Iris pigment epithelial cell (primary cell): ENCODE results near the gene ZDHHC18.

Experiments
- DNase-seq: peaks from one replicate; pipeline ENCODE4 v3.0.0-alpha.2; 2011; ENCODE audit warnings: low read depth

The ZDHHC18 gene, protein sequence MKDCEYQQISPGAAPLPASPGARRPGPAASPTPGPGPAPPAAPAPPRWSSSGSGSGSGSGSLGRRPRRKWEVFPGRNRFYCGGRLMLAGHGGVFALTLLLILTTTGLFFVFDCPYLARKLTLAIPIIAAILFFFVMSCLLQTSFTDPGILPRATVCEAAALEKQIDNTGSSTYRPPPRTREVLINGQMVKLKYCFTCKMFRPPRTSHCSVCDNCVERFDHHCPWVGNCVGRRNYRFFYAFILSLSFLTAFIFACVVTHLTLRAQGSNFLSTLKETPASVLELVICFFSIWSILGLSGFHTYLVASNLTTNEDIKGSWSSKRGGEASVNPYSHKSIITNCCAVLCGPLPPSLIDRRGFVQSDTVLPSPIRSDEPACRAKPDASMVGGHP

DNA sequence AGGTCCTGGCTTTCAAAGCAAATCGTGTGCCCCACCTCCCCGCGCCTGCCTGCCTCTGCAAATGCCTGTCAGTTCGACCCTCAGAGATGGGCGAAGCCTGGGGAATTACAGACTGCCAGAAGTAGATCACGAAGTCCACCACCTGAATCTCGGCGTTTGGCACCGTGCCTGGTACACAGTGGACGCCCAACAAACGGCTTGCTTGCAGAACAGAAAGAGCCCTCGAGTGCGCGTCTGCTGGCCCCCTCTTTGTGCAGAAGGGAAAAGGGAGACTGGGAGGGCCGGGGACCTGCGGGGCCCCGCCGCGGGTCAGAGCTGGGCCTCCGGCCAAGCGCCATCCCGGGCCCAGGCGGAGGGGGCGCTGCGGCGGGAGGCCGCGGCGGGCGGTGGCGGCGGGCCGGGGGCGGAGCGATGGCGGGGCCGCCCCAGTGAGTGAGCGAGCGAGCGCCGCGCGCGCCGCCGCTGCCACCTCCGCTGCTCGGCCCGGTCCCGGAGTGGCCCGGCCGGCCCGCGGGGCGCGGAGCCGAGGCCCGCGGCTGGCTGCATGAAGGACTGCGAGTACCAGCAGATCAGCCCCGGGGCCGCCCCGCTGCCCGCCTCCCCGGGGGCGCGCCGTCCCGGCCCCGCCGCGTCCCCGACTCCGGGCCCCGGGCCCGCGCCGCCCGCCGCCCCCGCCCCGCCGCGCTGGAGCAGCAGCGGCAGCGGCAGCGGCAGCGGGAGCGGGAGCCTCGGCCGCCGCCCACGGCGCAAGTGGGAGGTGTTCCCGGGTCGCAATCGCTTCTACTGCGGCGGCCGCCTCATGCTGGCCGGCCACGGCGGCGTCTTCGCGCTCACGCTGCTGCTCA, at the start of gene ZDHHC18:
TSS of gene ZDHHC18 (plus strand) at position 428 of the 845 bp plus-strand sequence. CDS start at position 545, 117 bp downstream.
- DNase-seq = peak; percentile 38

- DNase-seq = no peak
These were observed 47.3 kb upstream of the ZDHHC18 start for GRCh38 chr1:26779098-26779668.

DNA sequence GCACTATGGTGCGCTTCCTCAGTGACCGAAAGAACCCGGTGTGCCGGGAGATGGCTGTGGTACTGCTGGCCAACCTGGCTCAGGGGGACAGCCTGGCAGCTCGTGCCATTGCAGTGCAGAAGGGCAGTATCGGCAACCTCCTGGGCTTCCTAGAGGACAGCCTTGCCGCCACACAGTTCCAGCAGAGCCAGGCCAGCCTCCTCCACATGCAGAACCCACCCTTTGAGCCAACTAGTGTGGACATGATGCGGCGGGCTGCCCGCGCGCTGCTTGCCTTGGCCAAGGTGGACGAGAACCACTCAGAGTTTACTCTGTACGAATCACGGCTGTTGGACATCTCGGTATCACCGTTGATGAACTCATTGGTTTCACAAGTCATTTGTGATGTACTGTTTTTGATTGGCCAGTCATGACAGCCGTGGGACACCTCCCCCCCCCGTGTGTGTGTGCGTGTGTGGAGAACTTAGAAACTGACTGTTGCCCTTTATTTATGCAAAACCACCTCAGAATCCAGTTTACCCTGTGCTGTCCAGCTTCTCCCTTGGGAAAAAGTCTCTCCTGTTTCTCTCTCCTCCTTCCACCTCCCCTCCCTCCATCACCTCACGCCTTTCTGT, 46.0 kb upstream of the ZDHHC18 start:
- no peak for DNase-seq

GRCh38 chr1:26781206-26781825, 45.2 kb upstream of the ZDHHC18 start:
- DNase-seq = no peak

- no peak for DNase-seq
These were observed 43.8 kb upstream of the ZDHHC18 start for GRCh38 chr1:26782521-26783212.

- DNase-seq = no peak
These were observed 42.9 kb upstream of the ZDHHC18 start for GRCh38 chr1:26783646-26784022.

- peak; percentile 83 for DNase-seq
These were observed 42.2 kb upstream of the ZDHHC18 start for GRCh38 chr1:26784023-26784871.

- no peak for DNase-seq
These were observed 41.6 kb upstream of the ZDHHC18 start for GRCh38 chr1:26784886-26785285.

DNA sequence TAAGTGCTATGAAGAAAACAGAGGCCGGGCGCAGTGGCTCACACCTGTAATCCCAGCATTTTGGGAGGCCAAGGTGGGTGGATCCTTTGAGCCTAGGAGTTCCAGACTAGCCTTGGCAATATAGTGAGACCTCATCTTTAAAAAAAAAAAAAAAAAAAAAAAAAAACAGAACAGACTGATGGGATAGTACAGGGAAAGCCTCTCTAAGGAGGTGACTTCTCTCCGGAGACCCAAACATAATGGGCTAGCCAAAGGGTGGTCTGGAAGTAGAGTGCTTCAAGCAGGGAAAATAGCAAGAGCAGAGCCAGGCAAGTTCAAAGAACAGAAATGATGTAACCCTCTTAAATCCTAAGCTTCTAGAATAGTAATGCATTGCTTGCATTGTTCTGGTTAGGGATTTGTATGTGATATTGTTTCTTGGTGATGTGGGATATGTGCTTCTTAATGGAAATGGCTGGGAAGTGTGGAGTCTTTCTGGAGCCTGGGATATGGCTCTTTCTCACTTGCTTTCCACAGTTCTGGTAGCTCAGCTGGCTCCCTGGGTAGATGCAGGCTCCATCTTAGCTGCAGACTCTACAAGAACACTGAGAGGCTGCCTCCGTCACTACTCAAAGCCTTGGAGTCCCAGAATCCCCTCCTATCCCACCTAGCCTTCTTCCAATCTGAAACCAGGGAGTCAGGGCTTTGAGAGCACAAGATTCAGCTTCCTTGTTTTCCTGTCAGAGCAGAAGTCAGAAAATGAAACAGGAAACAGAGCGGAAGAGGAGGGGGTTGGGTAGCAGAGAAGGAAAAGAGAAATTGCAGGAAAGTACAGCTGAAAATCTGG, 40.7 kb upstream of the ZDHHC18 start:
- peak; percentile 35 for DNase-seq

- peak; percentile 89 for DNase-seq
These were observed 39.8 kb upstream of the ZDHHC18 start for GRCh38 chr1:26786437-26787380.

DNA sequence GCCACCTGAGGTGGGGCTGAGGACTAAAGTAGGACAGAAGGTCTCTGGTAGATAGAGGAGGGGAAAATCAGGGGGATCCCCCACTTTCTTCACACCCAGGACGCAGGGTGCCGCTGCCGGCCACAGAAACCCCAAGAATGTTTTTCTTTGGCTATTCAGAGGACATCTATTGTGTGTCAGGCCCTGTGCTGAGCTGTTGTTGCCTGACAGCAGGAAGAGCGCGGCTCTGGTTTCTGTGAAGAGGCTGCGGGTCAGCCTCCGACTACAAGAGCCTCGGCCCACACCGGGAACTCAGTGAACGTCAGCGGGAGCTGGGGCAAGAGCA, 39.1 kb upstream of the ZDHHC18 start:
- peak; percentile 85 for DNase-seq

DNA sequence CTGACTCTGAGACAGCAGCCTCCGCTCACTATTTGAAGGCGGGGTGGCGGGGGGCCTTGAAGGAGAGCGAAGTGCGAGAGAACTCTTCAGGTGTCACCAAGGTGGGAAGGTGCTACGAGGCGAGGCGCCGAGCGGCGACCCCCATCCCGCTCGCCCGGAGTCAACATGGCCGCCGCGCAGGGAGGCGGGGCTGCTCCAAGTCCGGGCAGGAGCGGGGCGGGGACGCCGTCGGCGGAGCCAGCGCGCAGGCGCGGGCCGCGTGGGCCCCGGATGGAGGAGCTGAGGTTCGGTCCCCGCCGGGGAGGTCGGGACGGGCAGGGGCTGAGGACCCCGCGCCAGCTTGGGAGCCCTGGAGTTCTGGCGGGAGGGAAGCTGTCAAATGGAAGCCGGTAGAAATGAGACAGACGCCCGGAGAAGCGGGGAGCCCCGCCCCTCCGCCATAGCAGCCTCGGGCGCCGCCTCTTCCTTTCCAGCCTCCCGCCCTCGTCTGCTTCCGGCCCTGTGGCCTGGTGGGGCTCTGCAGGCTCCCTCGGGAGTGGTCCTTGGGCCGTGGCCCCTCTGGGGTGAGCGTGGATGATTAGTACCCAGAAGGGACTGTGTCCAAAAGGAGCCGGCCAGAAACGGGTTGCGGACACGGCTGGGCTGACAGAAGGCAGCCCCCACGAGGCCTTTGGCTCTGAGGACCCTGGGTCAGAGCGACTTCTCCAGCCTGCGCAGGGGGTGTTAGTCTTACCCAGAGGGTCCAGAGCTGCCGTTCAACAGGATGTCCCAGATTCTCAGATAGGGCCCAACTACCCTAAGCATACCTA, 38.6 kb upstream of the ZDHHC18 start, which contains the start of gene PIGV:
TSS of gene PIGV (plus strand) at position 245 of the 809 bp plus-strand sequence. CDS start 2,866 bp downstream, outside the sequence.
- DNase-seq = peak; percentile 75

DNA sequence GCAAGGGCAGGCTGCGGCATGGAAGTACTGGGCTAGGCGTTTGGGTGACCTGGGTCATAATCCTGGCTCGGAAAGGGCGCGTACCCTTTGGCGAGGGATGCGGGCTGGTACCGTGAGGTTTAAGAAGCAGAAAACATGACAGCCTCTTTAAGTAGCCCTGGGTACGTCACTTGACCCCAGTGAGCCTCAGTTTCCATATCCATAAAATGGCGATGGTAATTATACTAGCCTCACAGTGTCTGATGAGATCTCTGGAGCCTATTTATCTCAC, 38.0 kb upstream of the ZDHHC18 start:
- no peak for DNase-seq

DNA sequence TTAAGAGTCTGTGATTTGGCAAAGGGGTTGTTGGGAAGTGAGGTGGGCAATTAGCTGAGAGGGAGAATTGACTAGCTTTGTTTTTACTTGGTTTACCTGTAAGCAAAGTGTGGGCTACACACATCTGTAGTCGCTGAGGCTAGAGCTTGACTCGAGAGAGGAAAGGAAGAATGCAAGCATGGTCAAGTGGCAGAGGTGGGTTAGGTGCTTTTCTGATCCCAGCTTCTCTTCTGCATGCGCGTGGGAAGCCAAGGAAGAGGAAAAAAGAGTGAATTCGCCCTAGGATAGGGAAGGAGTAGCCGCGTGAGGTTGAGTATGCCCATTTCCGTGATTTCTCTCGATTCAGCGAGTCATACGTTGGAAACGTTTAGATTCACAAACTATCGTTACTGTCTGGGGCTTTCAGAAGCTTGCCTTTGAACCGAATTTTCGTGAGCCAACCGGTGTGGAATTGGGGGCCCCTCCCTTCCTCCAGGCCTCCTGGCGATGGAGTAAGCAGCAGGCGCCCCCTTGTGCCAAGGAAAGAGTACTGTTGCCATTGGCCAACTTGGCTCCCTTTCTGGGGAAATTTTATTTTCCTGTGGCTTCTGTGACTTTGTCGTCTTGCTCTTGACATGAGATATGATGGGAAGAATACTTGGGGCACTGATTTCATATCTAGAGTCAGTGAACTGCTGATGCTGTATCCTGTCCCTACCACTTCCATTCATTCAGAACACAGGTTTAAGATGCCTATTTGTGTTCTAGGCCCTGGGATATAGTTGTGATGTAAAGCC, 37.5 kb upstream of the ZDHHC18 start:
- DNase-seq = peak; percentile 82

DNA sequence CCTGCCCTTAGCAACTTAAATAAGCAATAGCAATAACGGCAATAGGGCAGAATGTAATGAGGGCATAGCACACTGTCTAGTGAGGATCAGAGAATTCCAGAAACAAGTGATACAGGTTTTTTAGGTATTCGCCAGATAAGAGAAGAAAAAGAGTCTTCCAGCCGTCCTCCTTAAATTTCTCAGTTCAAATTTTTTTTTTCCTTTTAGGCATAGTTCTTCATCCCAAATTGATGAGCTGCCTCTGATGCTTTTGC, 36.9 kb upstream of the ZDHHC18 start:
- DNase-seq = no peak

- DNase-seq = no peak
These were observed 36.6 kb upstream of the ZDHHC18 start for GRCh38 chr1:26789931-26790330.

- no peak for DNase-seq
These were observed 35.9 kb upstream of the ZDHHC18 start for GRCh38 chr1:26790551-26790953.
